H1 (cell line): ENCODE results near the gene TM4SF1. TPM values are rescaled to one million over a fixed set of nuclear protein-coding genes. Genes with fewer than 3 reads are reported as not detected.

ENCODE experiments used
- CTCF ChIA-PET: fragments of 300-600 bp; sonication (Branson Sonifier 250); formaldehyde crosslinking; loops from one replicate; lab custom pipeline; 2021; ENCODE audit not compliant: partially characterized antibody; lab: Charles Lee
- POLR2A ChIA-PET: fragments of 300-600 bp; sonication (Branson Sonifier 250); formaldehyde crosslinking; loops from one replicate; lab custom pipeline; 2021; ENCODE audit warnings: inconsistent platforms; ENCODE audit not compliant: partially characterized antibody; lab: Charles Lee
- DNase-seq, 2 experiments: peaks; one replicate each; pipeline versions ENCODE4 v3.0.0 to v3.0.0-alpha.2; 2010 to 2022; ENCODE audit warnings: low spot score in 2 of 2, low read depth in 1 of 2, mixed read lengths in 1 of 2
- FAIRE-seq: peaks from 2 replicates; lab custom pipeline; 2011; peaks lifted over from hg19 to GRCh38; lab: Jason Lieb, UNC
- H2AFZ ChIP-seq: 2 replicates; pipeline ENCODE4 v1.8.1; 2012; ENCODE audit warnings: low read length, inconsistent platforms
- H2AK5ac ChIP-seq: 2 replicates; pipeline ENCODE4 v1.6.1; 2013; ENCODE audit warnings: low read depth, low read length
- H2BK120ac ChIP-seq: replicated peaks from 2 replicates; pipeline ENCODE3; 2013; ENCODE audit warnings: low read depth, low read length, inconsistent platforms
- H2BK12ac ChIP-seq: 2 replicates; pipeline ENCODE4 v1.6.1; 2013; ENCODE audit warnings: low read depth, low read length
- H2BK15ac ChIP-seq: 2 replicates; pipeline ENCODE4 v1.6.1; 2013; ENCODE audit warnings: low read length
- H2BK20ac ChIP-seq: 2 replicates; pipeline ENCODE4 v1.6.1; 2013; ENCODE audit warnings: low read length
- H2BK5ac ChIP-seq: 2 replicates; pipeline ENCODE4 v1.6.1; 2013; ENCODE audit warnings: low read depth, low read length
- H3K14ac ChIP-seq: 2 replicates; pipeline ENCODE4 v1.6.1; 2013; ENCODE audit warnings: inconsistent platforms; ENCODE audit not compliant: insufficient read length
- H3K18ac ChIP-seq: 2 replicates; pipeline ENCODE4 v1.6.1; 2013; ENCODE audit warnings: low read length; ENCODE audit errors: extremely low read depth
- H3K23ac ChIP-seq: 2 replicates; pipeline ENCODE4 v1.6.1; 2013; ENCODE audit warnings: inconsistent platforms; ENCODE audit not compliant: insufficient read length
- H3K23me2 ChIP-seq: 2 replicates; pipeline ENCODE4 v1.6.1; 2013; ENCODE audit warnings: low read depth, low read length
- H3K27ac ChIP-seq: 2 replicates; pipeline ENCODE4 v1.6.1; 2011; ENCODE audit warnings: low read depth, low read length, inconsistent platforms
- H3K27me3 ChIP-seq, 4 experiments: replicated peaks in 1 of 4; 1 replicate in 1 of 4; 2 replicates in 3 of 4; pipeline versions ENCODE4 v1.6.1 to v1.8.1; 2011 to 2013; ENCODE audit warnings: low read length in 3 of 4, mild to moderate bottlenecking in 3 of 4, inconsistent platforms in 2 of 4, mixed read lengths in 2 of 4, moderate library complexity in 1 of 4; ENCODE audit not compliant: control insufficient read depth in 3 of 4, insufficient read depth in 3 of 4; ENCODE audit errors: extremely low read depth in 1 of 4
- H3K36me3 ChIP-seq, 4 experiments: 2 replicates each; pipeline versions ENCODE4 v1.6.1 to v1.8.1; 2011 to 2013; ENCODE audit warnings: mild to moderate bottlenecking in 4 of 4, low read length in 3 of 4, moderate library complexity in 2 of 4, control low read depth in 1 of 4, inconsistent platforms in 1 of 4; ENCODE audit not compliant: insufficient read depth in 4 of 4, control insufficient read depth in 2 of 4
- H3K4ac ChIP-seq: replicated peaks from 2 replicates; pipeline ENCODE3; 2013; ENCODE audit warnings: low read length, low read depth, mixed read lengths, inconsistent platforms; ENCODE audit not compliant: insufficient read length
- H3K4me1 ChIP-seq, 4 experiments: replicated peaks in 1 of 4; 1 replicate in 1 of 4; 2 replicates in 3 of 4; pipeline versions ENCODE4 v1.6.1 to v1.8.1; 2011 to 2013; ENCODE audit warnings: low read length in 3 of 4, inconsistent platforms in 2 of 4, mixed read lengths in 1 of 4; ENCODE audit not compliant: insufficient read depth in 4 of 4, control insufficient read depth in 3 of 4
- H3K4me2 ChIP-seq, 2 experiments: 2 replicates each; pipeline versions ENCODE4 v1.6.1 to v1.8.1; 2011 to 2013; ENCODE audit warnings: low read depth in 2 of 2, low read length in 2 of 2, control low read depth in 1 of 2, inconsistent platforms in 1 of 2, mild to moderate bottlenecking in 1 of 2; ENCODE audit not compliant: insufficient read depth in 1 of 2
- H3K4me3 ChIP-seq, 4 experiments: fragments of 200-600, 300-600 bp in 1 of 4; sonication (generic), shearing (Covaris generic), sonication (Bioruptor Twin) in 1 of 4; 2 replicates each; pipeline versions ENCODE4 v1.5.1 to v1.8.1; 2011 to 2016; ENCODE audit warnings: low read length in 4 of 4, low read depth in 3 of 4, control low read depth in 2 of 4, inconsistent platforms in 2 of 4, mild to moderate bottlenecking in 2 of 4, mixed read lengths in 1 of 4, moderate library complexity in 1 of 4; ENCODE audit not compliant: insufficient read depth in 2 of 4; ENCODE audit errors: extremely low read depth in 1 of 4
- H3K56ac ChIP-seq: replicated peaks from 2 replicates; pipeline ENCODE3; 2013; ENCODE audit warnings: low read depth, mild to moderate bottlenecking, mixed read lengths, low read length, inconsistent platforms; ENCODE audit not compliant: insufficient read length
- H3K79me1 ChIP-seq: 2 replicates; pipeline ENCODE4 v1.6.1; 2013; ENCODE audit warnings: low read depth, low read length, control low read depth
- H3K79me2 ChIP-seq, 2 experiments: 2 replicates each; pipeline versions ENCODE4 v1.6.1 to v1.8.1; 2012 to 2013; ENCODE audit warnings: low read length in 2 of 2, mild to moderate bottlenecking in 2 of 2, inconsistent platforms in 1 of 2; ENCODE audit not compliant: insufficient read depth in 2 of 2, control insufficient read depth in 1 of 2
- H3K9ac ChIP-seq, 4 experiments: replicated peaks in 1 of 4; 1 replicate in 1 of 4; 2 replicates in 3 of 4; pipeline versions ENCODE4 v1.6.1 to v1.8.1; 2011 to 2013; ENCODE audit warnings: low read depth in 3 of 4, low read length in 3 of 4, control low read depth in 2 of 4, mild to moderate bottlenecking in 2 of 4, moderate library complexity in 2 of 4, inconsistent platforms in 1 of 4; ENCODE audit errors: extremely low read depth in 1 of 4
- H3K9me3 ChIP-seq, 2 experiments: 2 replicates each; pipeline versions ENCODE4 v1.6.1 to v1.8.1; 2012 to 2013; ENCODE audit warnings: mild to moderate bottlenecking in 2 of 2, moderate library complexity in 2 of 2, control low read depth in 1 of 2, inconsistent platforms in 1 of 2, low read depth in 1 of 2, low read length in 1 of 2, mixed read lengths in 1 of 2; ENCODE audit not compliant: insufficient read depth in 2 of 2
- H4K20me1 ChIP-seq, 2 experiments: replicated peaks in 1 of 2; 2 replicates each; pipeline versions ENCODE3 to v1.8.1; 2011 to 2013; ENCODE audit warnings: inconsistent platforms in 2 of 2, low read length in 2 of 2, mild to moderate bottlenecking in 1 of 2; ENCODE audit not compliant: insufficient read depth in 2 of 2, control insufficient read depth in 1 of 2
- H4K5ac ChIP-seq: 2 replicates; pipeline ENCODE4 v1.6.1; 2013; ENCODE audit warnings: low read length, low read depth, mixed read lengths, inconsistent platforms; ENCODE audit not compliant: insufficient read length
- H4K8ac ChIP-seq: 2 replicates; pipeline ENCODE4 v1.8.0; 2013; ENCODE audit warnings: mild to moderate bottlenecking, moderate library complexity, low read length, inconsistent platforms; ENCODE audit not compliant: insufficient read depth; ENCODE audit errors: extremely low read depth
- H4K91ac ChIP-seq: replicated peaks from 2 replicates; pipeline ENCODE3; 2013; ENCODE audit warnings: low read length, mixed read lengths, inconsistent platforms; ENCODE audit not compliant: insufficient read length
- GTF2F1 ChIP-seq: IDR thresholded peaks from 2 replicates; pipeline ENCODE4 v1.6.1; 2012; ENCODE audit warnings: low read depth, low read length, improper control_type of control experiment, borderline replicate concordance
- WGBS, 2 experiments: shearing (Covaris generic) in 1 of 2; methylation state at CpG; one replicate each; pipeline versions ENCODE4 v1.1.6 to v1.1.7; 2013 to 2015; ENCODE audit warnings: low lambda C conversion rate in 2 of 2, mixed read lengths in 2 of 2, inconsistent platforms in 1 of 2, low coverage in 1 of 2, missing lambda C conversion rate in 1 of 2; ENCODE audit not compliant: insufficient replicate concordance in 2 of 2, insufficient coverage in 1 of 2, insufficient read length in 1 of 2; ENCODE audit errors: extremely low coverage in 1 of 2, missing lambda C conversion rate in 1 of 2; 5-methylcytosine and 5-hydroxymethylcytosine counted together
- polyA plus RNA-seq, 7 experiments: library from polyadenylated mRNA; depleted of rRNA in 3 of 7; stranded (reverse) in 5 of 7; unstranded in 2 of 7; fragments of >200 nt in 5 of 7; fragments of 200-250 nt in 2 of 7; gene quantifications; 1 replicate in 5 of 7; 2 replicates in 1 of 7; 4 replicates in 1 of 7; pipeline versions ENCODE4 v1.2.1 to v1.2.3, GENCODE V29; 2011 to 2013; ENCODE audit warnings: missing spikeins in 2 of 7, mixed read lengths in 2 of 7
- total RNA-seq: library from RNA; stranded (reverse); fragmentation: NEBNext Ultra II Directional; extraction: Animal tissue kit (Norgen Biotek cat#: 25700); gene quantifications from 2 replicates; pipeline ENCODE4 v1.2.1, GENCODE V29; 2021
- TF ChIP-seq, protein P1 (sequence below): IDR thresholded peaks from 2 replicates; pipeline ENCODE4 v1.6.1; 2012; ENCODE audit warnings: inconsistent platforms

The TM4SF1 gene
- total and polyA plus RNA-seq, 2 of the 8 experiments (the other 6 are each of a cell fraction or from before 2014, with no cell fraction given), result 0.26 to 1.3 TPM

DNA sequence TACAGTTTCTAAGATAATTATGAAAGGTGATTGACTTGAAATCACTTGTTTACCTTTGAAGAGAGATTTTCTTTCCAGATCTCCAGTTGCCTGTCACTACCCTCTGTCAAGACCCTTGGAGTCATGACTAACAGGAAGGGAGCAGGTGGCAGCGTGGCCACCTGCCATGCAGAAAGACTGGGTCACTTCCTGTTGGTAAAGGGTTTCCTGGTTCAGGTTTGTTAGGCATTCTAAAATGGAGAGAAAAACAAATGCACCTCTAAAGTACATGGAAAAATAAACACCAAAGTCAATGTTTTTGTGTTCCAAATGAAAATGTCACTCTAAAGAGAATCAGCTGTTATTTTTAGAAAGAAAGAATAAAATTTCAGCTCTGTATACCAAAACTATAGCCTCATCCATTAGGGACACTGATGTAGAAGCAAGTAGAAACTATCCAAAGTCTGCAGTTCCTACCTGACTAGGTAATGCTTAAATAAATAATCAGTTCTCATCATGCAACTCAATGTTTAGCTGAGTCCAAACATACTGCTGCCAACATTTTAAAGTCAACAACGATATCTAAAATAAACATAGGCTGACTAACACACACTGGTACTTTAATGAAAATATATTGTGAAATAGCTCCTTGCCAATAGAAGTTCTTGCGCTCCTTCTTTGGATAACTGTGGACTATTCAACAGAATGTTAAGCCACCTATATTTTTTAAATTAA is 23.9 kb upstream of the TM4SF1 start:
- Histone ChIP-seq H3K9ac (no peak overlapping the region), H3K79me2 (no peaks in the 10 kb centered on the region), H2BK120ac (no peak overlapping the region), H3K18ac (no peak overlapping the region), H3K9me3 (no peaks in the 10 kb centered on the region), H3K14ac (no peak overlapping the region), H2BK15ac (no peak overlapping the region), H3K4ac (no peak overlapping the region), H2BK20ac (no peak overlapping the region), H2AFZ (no peak overlapping the region), H2BK12ac (no peak overlapping the region), H2BK5ac (no peak overlapping the region), H3K56ac (no peak overlapping the region), H3K4me2 (no peak overlapping the region), H4K8ac (no peak overlapping the region), H3K27ac (no peak overlapping the region), H4K20me1 (no peaks in the 10 kb centered on the region), H3K23ac (no peak overlapping the region), H2AK5ac (no peak overlapping the region), H3K4me3 (no peak overlapping the region), H4K5ac (no peak overlapping the region), H3K23me2 (no peaks in the 10 kb centered on the region), H3K4me1 (no peaks in the 10 kb centered on the region), H3K36me3 (no peaks in the 10 kb centered on the region), H3K79me1 (no peaks in the 10 kb centered on the region), H4K91ac (no peak overlapping the region), H3K27me3 (no peaks in the 10 kb centered on the region)
- FAIRE-seq (no peak), DNase-seq (no peak)
- ChIA-PET CTCF (interaction anchor here (1.0 to 1.6 kb wide), 7 partner anchors 9 to 370 kb away, joined by 3 to 4 read pairs (median 4); no protein-coding TSS in a partner anchor), POLR2A (interaction anchor here (1.2 kb wide), 1 partner anchor 17 kb away, joined by 4 read pairs; no protein-coding TSS in a partner anchor)
- WGBS, 2 experiments, result 96% methylated on average over 3 of the region's 3 CpGs; no CpG with 5 or more reads in 1 of the 2 experiments
- no peak for TF ChIP-seq GTF2F1
- TF ChIP-seq, protein P1, sequence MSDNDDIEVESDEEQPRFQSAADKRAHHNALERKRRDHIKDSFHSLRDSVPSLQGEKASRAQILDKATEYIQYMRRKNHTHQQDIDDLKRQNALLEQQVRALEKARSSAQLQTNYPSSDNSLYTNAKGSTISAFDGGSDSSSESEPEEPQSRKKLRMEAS, result no peak
